K562 (cell line): ENCODE results near the gene GIGYF2.

Experiments
- PHF21A ChIP-seq: fragments of 450-650 bp; IDR thresholded peaks from 2 replicates; pipeline ENCODE4 v1.6.1; 2017; ENCODE audit warnings: low read depth, borderline replicate concordance
- ZNF24 ChIP-seq: fragments of 450-650 bp; IDR thresholded peaks from 2 replicates; pipeline ENCODE4 v1.6.1; 2016

DNA sequence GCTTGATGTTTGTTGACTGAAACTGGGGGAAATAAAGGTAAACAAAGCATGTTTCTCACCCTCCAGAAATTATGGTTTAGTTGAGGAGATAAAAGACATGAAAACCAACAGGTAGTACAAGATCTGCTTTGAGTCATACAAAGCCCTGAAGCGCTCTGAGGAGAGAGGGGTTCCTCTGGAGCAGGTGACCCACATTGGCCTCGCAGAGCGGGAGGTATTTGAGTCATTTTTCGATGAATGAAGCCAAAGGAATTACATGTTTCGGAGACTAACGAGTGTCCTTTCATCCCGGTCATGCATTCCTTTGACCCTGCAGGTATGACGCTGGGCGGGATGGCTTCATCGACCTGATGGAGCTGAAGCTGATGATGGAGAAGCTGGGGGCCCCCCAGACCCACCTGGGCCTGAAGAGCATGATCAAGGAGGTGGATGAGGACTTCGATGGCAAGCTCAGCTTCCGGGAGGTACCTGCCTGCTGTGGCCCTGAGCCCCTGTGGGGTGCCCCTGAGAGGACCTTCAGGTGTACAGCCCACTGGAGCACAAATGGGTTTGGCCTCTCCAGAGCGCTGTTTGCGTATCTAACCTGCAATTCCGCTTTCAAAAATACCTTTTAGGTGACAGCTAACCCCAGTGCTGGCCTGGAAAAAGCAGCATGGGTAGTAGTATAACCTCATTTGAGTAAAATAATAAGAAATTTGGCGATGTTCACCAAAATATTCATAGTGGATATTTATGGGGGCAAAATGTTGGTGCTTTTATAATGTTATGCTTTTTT, 34.5 kb upstream of the GIGYF2 start:
- no peak for TF ChIP-seq PHF21A
- no peak for TF ChIP-seq ZNF24
